H9 (cell line): ENCODE data around the gene HS2ST1. TPM values are rescaled to one million over a fixed set of nuclear protein-coding genes. Genes with fewer than 3 reads are reported as not detected.

ENCODE experiments used
- DNase-seq: peaks from one replicate; pipeline ENCODE4 v3.0.0-alpha.2; 2017
- H2AFZ ChIP-seq: one replicate; pipeline ENCODE4 v1.6.1; 2013; ENCODE audit warnings: mild to moderate bottlenecking, low read length, control low read depth, moderate library complexity
- H2AK5ac ChIP-seq: 2 replicates; pipeline ENCODE4 v1.6.1; 2013; ENCODE audit warnings: low read length, control low read depth, mixed read lengths; ENCODE audit not compliant: insufficient read length
- H2BK120ac ChIP-seq: one replicate; pipeline ENCODE4 v1.6.1; 2013; ENCODE audit warnings: low read depth, mild to moderate bottlenecking, low read length, control low read depth, inconsistent platforms; ENCODE audit not compliant: poor library complexity, severe bottlenecking
- H2BK12ac ChIP-seq: 2 replicates; pipeline ENCODE4 v1.6.1; 2013; ENCODE audit warnings: low read length, control low read depth, mixed read lengths, low read depth; ENCODE audit not compliant: insufficient read length
- H2BK15ac ChIP-seq: 2 replicates; pipeline ENCODE4 v1.6.1; 2013; ENCODE audit warnings: low read depth, low read length, control low read depth
- H2BK20ac ChIP-seq: one replicate; pipeline ENCODE4 v1.6.1; 2013; ENCODE audit warnings: low read depth, mild to moderate bottlenecking, low read length, control low read depth, inconsistent platforms; ENCODE audit not compliant: poor library complexity, severe bottlenecking
- H2BK5ac ChIP-seq: 2 replicates; pipeline ENCODE4 v1.6.1; 2013; ENCODE audit warnings: low read length, control low read depth, mixed read lengths; ENCODE audit not compliant: insufficient read length
- H3K14ac ChIP-seq: 2 replicates; pipeline ENCODE4 v1.6.1; 2013; ENCODE audit warnings: low read length, control low read depth; ENCODE audit not compliant: insufficient read depth
- H3K18ac ChIP-seq: 2 replicates; pipeline ENCODE4 v1.6.1; 2013; ENCODE audit warnings: low read depth, mild to moderate bottlenecking, mixed read lengths, low read length, control low read depth; ENCODE audit not compliant: insufficient read length
- H3K23ac ChIP-seq: 2 replicates; pipeline ENCODE4 v1.6.1; 2013; ENCODE audit warnings: low read length, control low read depth, mixed read lengths, low read depth; ENCODE audit not compliant: insufficient read length
- H3K23me2 ChIP-seq: 2 replicates; pipeline ENCODE4 v1.6.1; 2013; ENCODE audit warnings: low read depth, mild to moderate bottlenecking, mixed read lengths, low read length, control low read depth; ENCODE audit not compliant: insufficient read length, poor library complexity, severe bottlenecking
- H3K27ac ChIP-seq: 2 replicates; pipeline ENCODE4 v1.5.1; 2013; ENCODE audit warnings: low read length, control low read depth, mixed read lengths, low read depth; ENCODE audit not compliant: insufficient read length
- H3K27me3 ChIP-seq: 2 replicates; pipeline ENCODE4 v1.6.1; 2013; ENCODE audit warnings: low read length, control low read depth, inconsistent platforms; ENCODE audit not compliant: insufficient read depth
- H3K4ac ChIP-seq: 2 replicates; pipeline ENCODE4 v1.6.1; 2013; ENCODE audit warnings: low read depth, mild to moderate bottlenecking, control low read depth, inconsistent platforms, low read length, moderate library complexity
- H3K4me1 ChIP-seq: 2 replicates; pipeline ENCODE4 v1.6.1; 2013; ENCODE audit warnings: low read length, control low read depth, inconsistent platforms; ENCODE audit not compliant: insufficient read depth
- H3K4me2 ChIP-seq: 2 replicates; pipeline ENCODE4 v1.6.1; 2013; ENCODE audit warnings: low read length, control low read depth, mixed read lengths; ENCODE audit not compliant: insufficient read length, insufficient read depth
- H3K56ac ChIP-seq: 2 replicates; pipeline ENCODE4 v1.6.1; 2013; ENCODE audit warnings: low read depth, mild to moderate bottlenecking, mixed read lengths, low read length, control low read depth; ENCODE audit not compliant: insufficient read length
- H3K79me1 ChIP-seq: 2 replicates; pipeline ENCODE4 v1.6.1; 2013; ENCODE audit warnings: low read depth, mild to moderate bottlenecking, moderate library complexity, low read length, control low read depth, inconsistent platforms; ENCODE audit not compliant: insufficient read depth, poor library complexity, severe bottlenecking
- H3K79me2 ChIP-seq: 2 replicates; pipeline ENCODE4 v1.6.1; 2013; ENCODE audit warnings: low read length, control low read depth, inconsistent platforms; ENCODE audit not compliant: insufficient read depth
- H3K9ac ChIP-seq: 2 replicates; pipeline ENCODE4 v1.6.1; 2013; ENCODE audit warnings: low read length, control low read depth, mixed read lengths; ENCODE audit not compliant: insufficient read length; ENCODE audit errors: extremely low read depth
- H3K9me3 ChIP-seq: one replicate; pipeline ENCODE4 v1.6.1; 2013; ENCODE audit warnings: low read depth, low read length, inconsistent platforms; ENCODE audit not compliant: control insufficient read depth
- H3T11ph ChIP-seq: one replicate; pipeline ENCODE4 v1.6.1; 2013; ENCODE audit warnings: mild to moderate bottlenecking, low read length, control low read depth, inconsistent platforms
- H4K20me1 ChIP-seq: one replicate; pipeline ENCODE4 v1.6.1; 2013; ENCODE audit not compliant: control insufficient read depth, insufficient read length, insufficient read depth
- H4K5ac ChIP-seq: 2 replicates; pipeline ENCODE4 v1.6.1; 2013; ENCODE audit warnings: low read depth, mild to moderate bottlenecking, mixed read lengths, low read length, control low read depth; ENCODE audit not compliant: insufficient read length
- H4K8ac ChIP-seq: replicated peaks from 2 replicates; pipeline ENCODE4 v1.6.1; 2013; ENCODE audit warnings: low read length, control low read depth, mixed read lengths, low read depth; ENCODE audit not compliant: insufficient read length
- H4K91ac ChIP-seq: 2 replicates; pipeline ENCODE4 v1.6.1; 2013; ENCODE audit warnings: low read depth, mild to moderate bottlenecking, moderate library complexity, mixed read lengths, low read length, control low read depth; ENCODE audit not compliant: insufficient read length
- H3K27ac Mint-ChIP-seq, 3 experiments: 2 replicates in 2 of 3; 3 replicates in 1 of 3; pipeline ENCODE4 v1.8.0; 2020 to 2021; ENCODE audit warnings: mixed read lengths in 3 of 3, mild to moderate bottlenecking in 1 of 3, moderate library complexity in 1 of 3
- H3K27me3 Mint-ChIP-seq: 2 replicates; pipeline ENCODE4 v1.8.0; 2021; ENCODE audit warnings: low read depth, mild to moderate bottlenecking, moderate library complexity, mixed read lengths
- H3K36me3 Mint-ChIP-seq, 3 experiments: 2 replicates in 2 of 3; 3 replicates in 1 of 3; pipeline ENCODE4 v1.8.0; 2020 to 2021; ENCODE audit warnings: low read depth in 3 of 3, mixed read lengths in 3 of 3; ENCODE audit not compliant: insufficient read depth in 1 of 3
- H3K4me1 Mint-ChIP-seq, 2 experiments: 2 replicates each; pipeline ENCODE4 v1.8.0; 2020; ENCODE audit warnings: mixed read lengths in 2 of 2
- H3K4me3 Mint-ChIP-seq, 2 experiments: 2 replicates in 1 of 2; 3 replicates in 1 of 2; pipeline ENCODE4 v1.8.0; 2020 to 2021; ENCODE audit warnings: mild to moderate bottlenecking in 2 of 2, mixed read lengths in 2 of 2, moderate library complexity in 1 of 2
- H3K9me3 Mint-ChIP-seq, 2 experiments: 2 replicates in 1 of 2; 3 replicates in 1 of 2; pipeline ENCODE4 v1.8.0; 2020; ENCODE audit warnings: mild to moderate bottlenecking in 2 of 2, mixed read lengths in 2 of 2, moderate library complexity in 1 of 2
- CTCF ChIP-seq: fragments of 200-600 bp; sonication (generic); conservative IDR thresholded peaks from 3 replicates; pipeline ENCODE4 v1.8.0; 2021; ENCODE audit warnings: antibody characterized with exemption, mild to moderate bottlenecking
- WGBS: extraction: QIAGEN DNeasy Blood & Tissue Kit; methylation state at CpG from one replicate; pipeline ENCODE4 v1.1.7; 2013; ENCODE audit warnings: missing lambda C conversion rate, low lambda C conversion rate, mixed read lengths; ENCODE audit not compliant: insufficient read length; ENCODE audit errors: extremely low coverage; 5-methylcytosine and 5-hydroxymethylcytosine counted together
- total RNA-seq: library from RNA; stranded (reverse); gene quantifications from 2 replicates; pipeline ENCODE4 v1.2.1, GENCODE V29; 2021

The HS2ST1 gene
- total RNA-seq, 1 experiment from 2014 or later: 20.1 TPM

DNA sequence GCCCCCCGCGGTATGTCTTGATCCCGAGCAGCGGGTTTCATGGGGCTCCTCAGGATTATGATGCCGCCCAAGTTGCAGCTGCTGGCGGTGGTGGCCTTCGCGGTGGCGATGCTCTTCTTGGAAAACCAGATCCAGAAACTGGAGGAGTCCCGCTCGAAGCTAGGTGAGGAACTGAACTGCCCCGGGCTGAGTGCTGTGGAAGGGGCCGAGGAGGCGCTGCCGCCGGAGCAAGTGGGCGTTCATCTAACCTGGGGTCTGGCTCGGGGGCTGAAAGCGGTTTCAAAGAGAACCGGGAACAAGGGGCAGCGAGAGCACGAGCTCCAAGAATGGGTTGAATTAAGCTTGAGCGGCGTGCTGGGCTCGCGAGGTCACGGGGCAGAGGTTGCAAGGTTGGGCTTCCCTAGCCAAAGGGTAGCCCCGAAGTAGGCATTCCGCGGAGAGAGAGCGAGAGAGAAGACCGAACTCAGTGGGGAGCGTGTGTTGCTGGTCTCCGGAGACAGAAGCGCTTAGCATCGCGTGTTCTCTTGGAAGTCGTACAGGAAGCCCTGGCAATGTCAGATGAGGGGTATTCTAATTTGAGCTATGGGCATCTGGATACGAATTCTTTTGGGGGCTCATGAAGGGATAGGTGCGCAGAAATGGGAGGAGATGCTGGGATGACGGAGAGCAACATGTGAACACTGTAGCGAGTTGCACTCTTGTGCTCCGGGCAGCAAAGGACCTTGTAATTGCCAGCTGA is 732 bp downstream of the HS2ST1 start:
- Histone ChIP-seq H3K56ac (no peak overlapping the region), H3K79me2 (peaks cover 36% of the 10 kb centered on the region), H3K9ac (peak overlapping the region; percentile 90), H3T11ph (no peak overlapping the region), H3K23ac (no peak overlapping the region), H4K5ac (no peak overlapping the region), H3K27me3 (no peaks in the 10 kb centered on the region), H3K9me3 (no peaks in the 10 kb centered on the region), H2AK5ac (no peak overlapping the region), H2BK5ac (no peak overlapping the region), H2BK120ac (peak overlapping the region; percentile 83), H2BK15ac (peak overlapping the region; percentile 100; the same call in 1 of the 2 replicates), H3K23me2 (peaks cover 13% of the 10 kb centered on the region), H4K20me1 (no peaks in the 10 kb centered on the region), H3K18ac (peak overlapping the region; percentile 95), H3K4me1 (no peaks in the 10 kb centered on the region; the same call in 1 of the 2 replicates), H2BK12ac (peak overlapping the region; percentile 83), H4K91ac (no peak overlapping the region), H2AFZ (peak overlapping the region; percentile 24), H3K14ac (peak overlapping the region; percentile 97), H4K8ac (no peak overlapping the region), H3K27ac (peak overlapping the region; percentile 72), H3K79me1 (peaks cover 3% of the 10 kb centered on the region), H2BK20ac (no peak overlapping the region), H3K4me2 (peak overlapping the region; percentile 80), H3K4ac (no peak overlapping the region; the same call in 1 of the 2 replicates)
- H3K9me3 Mint-ChIP-seq: no peaks in the 10 kb centered on the region; a peak in 2 of 5 replicates
- peak; percentile 59 for DNase-seq
- H3K4me1 Mint-ChIP-seq: peaks cover 16 to 28% of the 10 kb centered on the region in 2 experiments
- TF ChIP-seq CTCF: no peak
- no CpG with 5 or more reads among the region's 43 CpGs for WGBS
- H3K27me3 Mint-ChIP-seq: no peaks in the 10 kb centered on the region
- H3K27ac Mint-ChIP-seq: no peak overlapping the region
- no peak overlapping the region for H3K4me3 Mint-ChIP-seq
- H3K36me3 Mint-ChIP-seq: peaks cover 10 to 16% (median 15%) of the 10 kb centered on the region in 3 experiments
